NCI-H128 (cell line): ENCODE data around the gene MYOZ3.

Experiments
- DNase-seq: peaks from one replicate; lab custom pipeline; 2025; ENCODE audit not compliant: unreplicated experiment; lab: John Stamatoyannopoulos, UW

The MYOZ3 gene, protein sequence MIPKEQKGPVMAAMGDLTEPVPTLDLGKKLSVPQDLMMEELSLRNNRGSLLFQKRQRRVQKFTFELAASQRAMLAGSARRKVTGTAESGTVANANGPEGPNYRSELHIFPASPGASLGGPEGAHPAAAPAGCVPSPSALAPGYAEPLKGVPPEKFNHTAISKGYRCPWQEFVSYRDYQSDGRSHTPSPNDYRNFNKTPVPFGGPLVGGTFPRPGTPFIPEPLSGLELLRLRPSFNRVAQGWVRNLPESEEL

DNA sequence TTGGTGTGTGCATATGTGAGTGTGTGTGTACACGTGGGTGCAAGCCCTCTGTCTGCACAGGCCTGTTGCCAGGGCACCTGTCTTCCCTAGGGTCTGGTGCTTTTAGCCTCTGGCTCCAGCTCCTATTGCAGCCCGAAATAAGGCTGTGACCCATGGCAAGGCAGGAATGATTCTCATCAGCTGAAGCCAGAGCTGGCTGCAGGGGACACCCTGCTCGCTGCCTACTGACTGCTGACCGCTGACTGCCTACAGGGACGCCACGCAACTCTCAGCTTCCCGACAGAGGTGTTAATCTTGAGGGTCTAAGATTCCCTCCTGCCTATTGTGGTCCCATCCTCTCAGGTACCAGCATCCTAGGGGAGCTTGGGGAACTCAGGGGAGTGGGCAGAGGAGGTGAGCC is at the start of gene MYOZ3:
TSS of gene MYOZ3 (plus strand) at position 166 of the 400 bp plus-strand sequence. CDS start 1,691 bp downstream, outside the sequence.
- no peak for DNase-seq

DNA sequence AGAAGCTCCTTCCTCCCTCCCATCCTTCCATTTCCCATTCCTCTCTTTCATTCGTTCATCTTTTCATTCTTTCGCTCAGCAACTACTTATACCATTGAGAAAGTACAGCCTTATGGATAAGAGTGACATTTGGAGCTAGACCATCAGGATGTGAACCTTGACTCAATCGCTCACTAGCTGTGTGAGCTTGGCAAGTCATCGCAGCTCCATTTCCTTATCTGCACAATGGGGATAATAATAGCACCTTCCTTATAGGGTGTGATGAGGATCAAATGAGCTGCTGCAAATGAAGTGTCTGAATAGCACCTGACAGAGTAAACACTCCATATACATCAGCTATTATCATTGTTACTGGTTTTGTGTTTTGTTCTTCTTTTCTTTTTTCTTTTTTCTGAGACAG is 48.6 kb upstream of the MYOZ3 start:
- no peak for DNase-seq

DNA sequence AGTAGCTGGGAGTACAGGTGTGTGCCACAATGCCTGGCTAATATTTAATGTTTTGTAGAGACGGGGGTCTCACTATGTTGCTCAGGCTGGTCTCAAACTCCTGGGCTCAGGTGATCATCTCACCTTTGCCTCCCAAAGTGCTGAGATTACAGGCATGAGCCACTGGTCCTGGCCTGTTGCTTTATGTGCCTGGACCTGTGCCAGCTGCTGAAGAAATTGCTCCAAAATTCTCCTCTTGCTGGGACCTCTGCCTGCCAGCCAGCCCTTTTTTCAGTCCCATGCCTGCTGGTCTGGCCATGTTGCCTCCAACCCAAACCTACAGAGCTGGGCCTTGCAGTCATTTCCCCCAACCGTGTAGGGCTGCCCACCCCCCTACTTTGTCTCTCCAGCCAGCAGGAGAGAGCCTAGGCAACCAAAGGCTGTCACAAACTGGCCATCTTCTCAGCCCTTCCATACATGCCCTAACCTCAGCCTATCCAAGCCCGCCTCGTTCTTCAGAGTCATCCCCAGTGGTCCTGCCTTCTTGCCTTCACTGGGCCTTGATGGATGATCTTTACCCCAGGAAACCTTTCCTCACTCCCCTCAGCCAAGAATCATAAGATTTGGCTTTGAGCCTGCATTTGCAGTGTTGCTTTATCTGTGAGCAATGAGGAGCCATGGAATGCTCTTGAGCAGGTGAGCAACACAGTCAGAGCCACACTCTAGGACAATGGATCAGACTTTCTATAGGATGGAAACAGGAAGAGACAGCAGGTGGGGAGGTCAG is 48.0 kb upstream of the MYOZ3 start:
- DNase-seq, result no peak

DNA sequence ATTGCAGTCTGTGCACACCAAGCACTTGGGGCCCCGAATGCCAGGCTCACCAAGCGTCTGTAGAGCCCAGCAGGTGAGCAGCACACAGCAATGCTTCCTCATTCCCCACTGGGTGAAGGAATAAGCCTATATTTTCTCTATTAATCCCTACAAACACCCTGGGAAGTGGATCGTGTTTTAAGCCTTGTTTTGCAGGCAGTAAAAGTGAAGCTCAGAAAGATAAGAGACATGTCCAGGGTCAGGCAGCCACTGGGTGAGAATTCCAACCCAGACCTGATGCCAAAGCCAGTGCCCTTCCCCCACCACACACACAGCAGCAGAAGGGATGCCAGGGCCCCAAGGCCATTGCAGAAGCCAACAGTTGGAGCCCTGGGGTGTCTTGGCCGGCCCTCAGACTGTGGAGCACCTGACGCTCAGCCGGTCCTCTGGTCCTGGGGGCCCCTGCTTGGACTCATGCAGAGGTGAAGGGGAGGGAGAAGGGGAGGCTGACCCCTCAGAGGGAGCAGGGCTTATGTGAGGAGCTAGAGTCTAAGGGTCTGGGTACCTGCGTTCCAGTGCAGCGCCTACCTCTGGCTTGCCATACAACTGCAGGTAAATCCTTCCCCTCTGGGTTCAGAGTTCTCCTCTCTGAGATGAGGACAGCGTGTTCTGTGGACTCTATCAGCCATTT is 46.9 kb upstream of the MYOZ3 start:
- DNase-seq, result no peak

DNA sequence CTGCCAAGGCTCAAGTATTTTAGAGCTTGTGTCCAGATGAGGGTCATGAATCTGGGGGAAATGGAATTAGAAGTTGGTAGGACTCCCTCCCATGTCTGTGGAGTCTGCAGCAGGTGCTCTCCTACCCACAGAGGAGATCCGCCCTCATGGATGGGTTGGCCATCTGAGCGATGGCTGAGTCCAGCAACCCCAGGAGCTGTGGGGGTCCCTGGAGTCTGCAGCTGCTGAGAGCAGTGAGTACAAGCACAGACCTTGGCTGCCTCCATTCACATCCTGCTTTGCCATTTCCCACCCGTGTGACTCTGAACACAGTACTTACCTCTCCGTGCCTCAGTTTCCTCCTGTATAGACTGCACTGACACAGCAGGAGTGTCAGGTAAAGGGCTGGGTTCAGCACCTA is 46.4 kb upstream of the MYOZ3 start:
- no peak for DNase-seq

DNA sequence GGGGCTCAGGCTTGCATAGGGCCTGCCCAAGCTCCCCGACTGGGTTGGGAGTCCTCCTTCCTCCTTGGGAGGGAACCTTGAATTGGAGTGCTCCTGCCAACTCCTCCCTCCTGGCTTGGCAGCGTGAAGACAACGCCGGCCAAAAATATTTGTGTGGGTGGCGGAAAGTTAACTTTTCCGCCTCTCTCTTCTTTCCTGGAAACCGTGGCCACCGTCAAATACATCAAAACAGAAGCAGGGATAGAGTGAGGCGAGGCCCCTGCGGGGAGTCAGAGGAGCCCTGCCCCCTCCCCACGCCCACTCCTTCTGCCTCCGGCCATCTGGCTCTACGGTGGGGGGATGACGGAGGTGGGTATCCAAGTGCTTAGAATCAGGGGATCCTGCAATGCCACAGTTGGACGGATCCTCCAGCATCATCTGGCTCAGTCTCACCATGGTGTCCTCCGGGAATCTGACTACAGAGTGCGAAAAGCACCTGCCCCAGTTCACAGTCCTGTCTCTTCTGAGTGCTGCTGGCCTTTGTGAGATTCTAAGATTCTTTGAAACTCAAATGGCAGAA is 45.8 kb upstream of the MYOZ3 start:
- no peak for DNase-seq

DNA sequence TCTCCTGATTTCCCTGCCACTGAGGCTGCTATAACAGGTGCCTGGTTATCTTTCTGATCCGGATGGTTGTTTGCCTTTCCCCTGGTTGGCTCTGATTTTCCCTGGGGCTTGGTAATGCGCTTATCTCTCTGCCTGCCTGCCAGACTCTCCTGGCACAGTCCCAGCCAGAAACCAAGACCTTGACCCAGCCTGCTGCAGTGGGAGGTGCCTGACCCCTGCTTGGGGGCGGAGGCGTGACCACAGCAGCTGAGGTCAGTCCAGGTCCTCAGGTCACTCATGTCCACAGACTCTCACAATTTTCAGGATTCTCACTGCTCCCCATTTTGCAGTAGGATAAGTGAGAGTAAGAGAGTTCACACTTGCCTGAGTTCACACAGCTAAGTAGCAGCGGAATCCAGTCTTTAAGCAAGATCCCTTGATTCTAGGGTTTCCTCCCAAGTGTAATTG is 45.0 kb upstream of the MYOZ3 start:
- DNase-seq, result no peak

DNA sequence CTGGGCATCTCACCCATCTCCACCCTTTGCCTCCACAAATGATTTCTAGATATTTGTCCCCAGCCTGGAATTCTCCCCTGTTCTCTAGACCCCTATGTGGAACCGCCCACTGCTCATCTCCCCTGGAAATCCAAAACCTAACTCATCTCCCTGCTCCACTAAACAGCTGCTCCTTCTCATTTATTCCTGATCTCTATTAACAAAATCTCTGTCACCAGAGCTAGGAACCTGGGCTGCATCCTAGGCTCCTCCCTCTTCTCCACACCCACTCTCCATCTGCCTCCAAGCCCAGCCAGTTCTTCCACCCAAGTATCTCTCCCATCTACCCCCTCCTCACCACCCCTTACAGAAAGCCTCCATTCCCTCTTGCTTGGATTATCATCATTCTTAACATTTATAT is 44.5 kb upstream of the MYOZ3 start:
- DNase-seq, result no peak

DNA sequence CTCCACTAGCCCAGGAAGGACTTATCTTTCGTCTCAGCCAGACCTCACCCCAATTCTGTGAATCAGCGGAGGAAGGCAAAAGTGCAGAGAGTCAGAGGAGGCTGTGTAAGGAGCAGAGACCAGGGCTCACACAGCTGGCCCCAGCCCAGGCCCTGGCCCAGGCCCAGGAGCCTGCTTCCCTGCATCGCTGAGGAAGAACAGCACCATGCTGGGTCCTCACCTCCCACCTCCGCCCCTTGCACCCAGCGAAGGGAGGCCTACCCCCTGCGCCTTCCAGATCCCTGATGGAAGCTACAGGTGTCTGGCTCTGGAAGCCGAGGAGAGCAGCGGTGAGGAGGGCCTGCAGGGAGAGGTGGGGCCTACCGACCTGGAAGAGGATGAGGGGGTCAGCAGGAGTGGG is 42.9 kb upstream of the MYOZ3 start:
- no peak for DNase-seq

DNA sequence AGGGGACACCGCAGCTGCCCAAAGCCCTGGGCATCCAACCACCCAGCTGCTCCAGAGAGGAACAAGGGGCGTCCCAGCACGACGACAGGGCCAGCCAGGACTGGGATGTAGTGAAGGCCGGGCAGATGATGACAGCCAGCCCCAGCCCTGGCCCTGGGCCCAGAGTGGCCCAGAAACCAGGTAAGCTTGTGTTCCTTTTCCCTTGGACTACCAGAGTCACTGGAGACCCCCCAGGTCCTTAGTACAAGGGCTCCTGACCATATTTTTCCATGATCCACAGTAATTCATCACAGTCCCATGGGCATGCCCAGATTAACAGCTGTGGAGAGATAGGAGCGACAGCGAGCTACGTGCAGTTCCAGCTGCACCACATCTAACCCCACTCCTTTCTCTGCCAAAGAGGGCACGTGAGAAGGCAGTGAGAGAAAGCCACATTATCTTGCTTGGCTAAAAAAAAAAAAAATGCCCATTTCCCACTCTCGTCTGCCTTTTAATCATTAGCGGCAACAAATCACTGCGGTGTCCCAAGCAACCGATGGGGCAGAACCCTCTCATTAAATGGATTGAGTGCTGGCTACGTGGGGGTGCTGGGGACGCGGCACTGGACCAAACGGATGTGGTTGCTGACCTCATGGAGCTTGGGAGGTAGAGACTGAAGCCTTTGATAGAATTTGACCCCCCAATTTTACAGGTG is 42.3 kb upstream of the MYOZ3 start:
- no peak for DNase-seq

DNA sequence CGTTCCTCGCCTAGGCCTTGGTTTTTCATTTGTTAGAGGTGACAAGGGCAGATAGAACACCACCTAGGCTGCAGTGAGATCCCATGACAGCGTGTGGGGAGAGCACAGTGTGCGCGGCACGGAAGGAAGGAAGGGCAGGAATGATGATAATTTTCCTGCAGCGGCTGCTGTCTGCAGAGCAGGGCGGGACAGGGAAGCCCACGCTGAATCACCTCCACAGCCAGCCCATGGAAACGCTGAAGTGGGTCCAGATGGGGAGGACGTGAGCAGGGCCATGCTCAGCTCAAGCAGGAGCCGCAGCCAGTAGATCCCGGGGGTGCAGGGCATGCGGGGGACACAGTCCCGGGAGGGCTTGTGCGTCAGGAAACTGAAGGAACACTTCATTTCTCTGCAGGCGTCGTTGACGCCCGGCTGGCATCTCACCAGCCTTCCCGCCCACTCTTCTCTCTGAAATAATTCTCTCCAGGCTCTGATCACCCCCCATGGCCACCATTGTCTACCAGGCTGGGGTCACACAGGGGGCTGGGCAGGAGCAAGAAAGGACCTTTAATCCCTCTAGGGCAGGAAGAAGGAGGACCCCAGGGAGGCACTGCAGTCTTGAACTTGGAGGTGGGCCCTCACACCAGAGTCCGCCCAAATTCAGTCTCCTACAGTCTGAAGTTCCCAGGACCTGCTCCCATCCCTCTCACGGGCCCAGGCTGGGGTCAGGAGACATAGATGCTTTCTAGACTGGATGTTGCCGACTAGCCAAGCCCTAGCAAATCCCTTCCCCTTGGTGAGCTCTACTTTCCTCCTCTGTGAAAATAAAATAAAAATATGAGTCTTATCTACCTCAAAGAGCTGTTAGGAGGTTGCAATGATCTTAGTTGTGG is 41.5 kb upstream of the MYOZ3 start:
- no peak for DNase-seq

DNA sequence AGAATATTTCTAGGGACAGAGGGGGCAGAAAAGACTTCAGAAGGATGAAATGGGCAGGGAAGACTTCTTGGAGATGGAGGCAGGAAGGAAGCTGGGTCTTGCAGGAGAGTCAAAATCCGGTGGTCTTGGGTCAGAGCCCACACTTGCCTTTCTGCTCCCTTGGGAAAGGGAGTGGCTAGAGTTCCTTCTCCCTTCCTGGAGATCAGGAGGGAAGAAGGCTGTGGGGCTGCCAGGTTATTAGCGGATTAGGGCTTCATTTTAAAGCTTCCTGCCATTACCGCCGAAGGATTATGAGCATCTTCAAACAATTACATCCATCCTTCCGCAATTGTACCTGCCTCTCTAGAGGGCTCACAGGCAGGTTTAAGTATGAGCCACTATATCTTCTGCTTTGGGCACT is 39.8 kb upstream of the MYOZ3 start:
- DNase-seq, result no peak

DNA sequence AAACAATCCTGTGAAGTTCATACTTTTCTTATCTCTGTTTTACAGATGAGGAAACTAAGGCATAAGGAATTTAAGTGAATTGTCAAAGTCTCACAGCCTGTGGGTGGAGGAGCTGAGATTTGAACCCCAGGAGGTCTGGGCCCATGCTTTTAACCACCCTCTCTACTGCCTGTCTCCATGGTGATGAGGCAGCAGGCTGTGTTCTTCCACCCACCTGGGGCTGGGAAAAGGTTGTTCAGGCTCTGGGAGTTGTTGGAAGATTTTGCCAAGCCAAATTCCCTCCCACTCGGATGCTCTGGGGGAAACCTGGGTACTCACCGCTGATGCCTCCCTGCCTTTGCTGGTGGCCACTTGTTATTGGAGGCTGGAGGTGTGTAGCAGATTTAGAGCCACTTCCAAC is 38.9 kb upstream of the MYOZ3 start:
- DNase-seq, result no peak

DNA sequence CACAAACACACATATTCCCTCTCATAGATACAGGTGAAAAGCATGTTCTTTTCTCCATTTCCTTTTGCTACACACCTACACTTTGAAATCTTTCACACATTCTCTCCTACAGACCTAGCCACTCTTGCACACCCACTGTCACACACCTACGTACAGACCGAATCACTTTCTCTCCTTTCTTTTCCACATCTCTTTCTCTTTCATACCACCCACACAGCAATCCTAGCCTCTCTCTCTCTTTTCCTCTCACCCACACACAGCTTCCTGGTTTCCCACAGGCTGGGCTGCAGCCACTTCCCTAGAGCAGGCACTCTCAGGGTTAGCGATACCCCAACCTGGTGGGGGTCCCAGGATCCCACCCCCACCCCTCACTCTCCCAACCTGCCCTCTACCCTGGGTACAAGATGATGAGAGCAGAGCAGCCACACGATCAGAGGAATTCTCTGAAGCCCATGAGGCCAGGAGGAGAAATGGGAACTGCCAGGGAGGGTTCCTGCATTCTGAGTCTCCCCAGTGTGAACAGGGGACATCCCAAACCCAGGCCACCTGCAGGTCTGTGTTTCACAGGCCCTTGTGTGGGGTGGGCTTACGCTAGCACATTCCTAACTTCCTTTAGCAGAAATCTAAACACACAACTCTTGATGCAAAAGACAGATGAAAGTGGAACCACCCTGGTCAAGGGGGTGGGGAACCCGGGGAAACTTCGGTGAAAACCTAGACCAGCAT is 37.7 kb upstream of the MYOZ3 start:
- DNase-seq, result no peak

DNA sequence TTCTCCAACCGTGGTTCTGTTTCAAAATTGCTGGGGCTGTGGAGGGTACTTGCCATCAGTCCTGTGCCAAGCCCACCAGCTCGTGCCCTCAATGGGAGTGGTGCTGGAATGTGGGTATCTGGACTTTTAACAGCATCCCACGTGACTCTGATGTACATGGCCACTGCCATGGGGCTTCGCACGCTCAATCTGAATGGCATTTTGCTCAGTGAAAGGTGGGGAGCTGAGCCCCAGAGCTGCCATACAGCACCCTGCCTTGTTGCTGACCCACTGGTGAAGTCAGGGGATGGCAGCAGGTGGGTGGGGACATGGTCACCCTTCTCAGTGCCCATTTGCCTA is 37.2 kb upstream of the MYOZ3 start:
- DNase-seq, result no peak

DNA sequence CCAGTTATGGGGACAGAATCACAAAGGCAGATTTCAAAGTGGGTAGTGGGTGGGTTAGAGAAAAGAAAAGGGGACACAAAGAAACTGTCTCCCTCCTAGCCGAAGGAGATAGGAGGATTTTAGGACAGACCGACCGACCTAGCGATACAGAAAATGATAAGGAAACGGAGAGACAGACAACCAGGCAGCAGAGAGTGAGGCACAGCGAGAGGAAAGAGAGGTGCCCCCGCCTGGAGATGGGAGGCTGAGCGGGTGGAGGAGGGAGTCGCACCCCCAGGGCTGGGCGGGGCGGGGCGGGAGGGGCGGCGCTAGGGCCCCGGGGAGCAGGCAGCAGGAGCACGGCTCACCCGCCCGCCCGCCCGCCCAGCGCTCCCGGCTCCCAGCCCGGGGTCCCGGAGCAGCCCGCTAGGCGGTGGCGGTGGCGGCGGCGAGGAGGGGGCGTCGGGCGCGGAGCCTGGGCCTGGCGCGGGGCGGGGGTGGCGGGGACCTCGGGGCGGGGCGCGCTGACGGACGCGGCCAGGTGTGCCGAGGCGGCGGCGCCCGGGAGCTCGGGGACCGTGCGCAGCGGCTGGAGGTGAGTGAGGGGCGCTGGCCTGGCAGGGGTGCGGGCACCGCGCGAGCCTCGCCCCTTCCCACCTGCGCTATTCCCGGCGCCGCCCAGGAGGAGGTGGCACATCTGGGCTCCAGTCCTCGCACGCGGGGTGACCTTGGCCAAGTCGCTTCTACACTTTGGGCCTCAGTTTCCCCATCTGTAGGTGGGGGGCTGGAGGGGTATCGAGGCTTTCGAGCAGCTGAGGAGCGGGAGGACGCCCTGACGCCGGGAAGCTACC is 36.5 kb upstream of the MYOZ3 start:
- DNase-seq, result no peak

DNA sequence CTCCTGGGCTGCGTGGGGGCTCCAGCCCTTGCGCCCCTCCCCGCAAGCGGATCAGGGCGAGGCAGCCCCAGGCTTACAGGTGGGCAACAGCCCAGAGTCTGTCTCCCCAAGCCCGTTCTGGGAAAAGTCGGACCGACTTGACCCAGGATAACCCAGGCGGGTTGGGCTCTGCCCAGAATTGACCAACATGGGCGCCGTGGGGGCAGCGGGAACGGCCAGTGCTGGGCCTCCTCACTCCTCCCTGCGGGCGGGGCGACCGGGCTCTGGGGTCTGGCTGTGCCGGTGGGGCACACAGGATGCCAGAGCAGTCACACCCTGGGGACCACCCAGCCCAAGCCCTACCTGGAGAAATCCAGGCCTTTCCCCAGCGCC is 35.9 kb upstream of the MYOZ3 start:
- no peak for DNase-seq

DNA sequence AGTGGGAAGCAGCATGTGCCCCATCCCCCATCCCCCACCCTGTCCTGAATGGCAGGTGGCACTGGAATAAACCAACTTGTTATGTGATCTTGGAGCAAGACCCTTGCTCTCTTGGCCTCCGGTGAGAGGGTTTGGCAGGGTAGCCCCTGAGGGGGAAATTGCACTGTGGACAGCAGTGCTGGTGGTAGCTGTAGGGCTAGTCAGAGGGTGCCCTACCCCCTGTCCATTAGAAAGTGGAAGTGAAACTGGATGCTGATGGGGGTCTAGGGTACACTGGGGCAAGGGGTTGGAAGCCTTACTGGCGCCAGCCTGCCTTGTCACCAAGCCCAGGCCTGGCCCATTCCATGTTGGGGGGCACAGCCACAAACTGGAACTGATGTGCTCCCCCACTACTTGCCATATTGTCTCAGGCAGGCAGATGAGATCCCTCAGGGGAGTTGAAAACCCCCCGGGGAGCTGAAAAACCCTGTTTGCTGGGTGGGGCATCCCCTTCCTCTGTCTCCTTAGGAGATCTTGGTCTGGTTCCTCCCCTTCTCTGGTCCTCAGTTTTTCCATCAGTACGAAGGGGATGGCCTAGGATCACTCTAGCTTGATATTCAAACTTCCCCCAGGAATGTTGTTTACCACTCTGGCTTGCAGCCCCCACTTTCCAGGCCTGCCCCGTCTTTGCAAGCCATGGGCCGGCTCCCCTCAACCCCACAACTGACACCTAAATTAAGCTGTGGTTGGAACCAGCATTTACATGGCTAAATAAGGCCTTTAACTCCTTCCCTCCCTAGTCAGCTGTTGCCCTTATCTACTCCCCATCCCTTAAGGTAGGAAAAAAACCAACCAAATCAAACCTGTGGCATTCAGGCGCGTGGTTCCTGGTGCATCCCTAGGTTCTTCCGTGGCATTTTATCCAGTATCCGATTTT is 35.0 kb upstream of the MYOZ3 start:
- DNase-seq, result no peak
